Heart left ventricle (tissue), 16 donors: Measurements from ENCODE around the gene SLK. TPM values are rescaled to one million over a fixed set of nuclear protein-coding genes. Genes with fewer than 3 reads are reported as not detected.

ENCODE experiments used
- ATAC-seq, 4 donors: fragments of 200-7000 bp; cut with Tn5 transposase; one replicate each; pipeline ENCODE4 v1.9.1; 2020 to 2022; ENCODE audit warnings: moderate library complexity in 4 of 4, mild to moderate bottlenecking in 3 of 4, moderate number of reproducible peaks in 1 of 4
- DNase-seq, 5 donors: peaks; one replicate each; pipeline ENCODE4 v3.0.0-alpha.2; 2020
- H3K27ac ChIP-seq, 12 donors: fragments of 200-600 bp; sonication (generic) in 4 of 12; one replicate each; pipeline versions ENCODE4 v1.5.0 to v1.8.0; 2016 to 2022; ENCODE audit warnings: mild to moderate bottlenecking in 2 of 12
- H3K27me3 ChIP-seq, 9 donors: fragments of 200-600 bp; sonication (generic) in 2 of 9; one replicate each; pipeline versions ENCODE4 v1.5.1 to v1.8.0; 2016 to 2022; ENCODE audit warnings: mild to moderate bottlenecking in 3 of 9
- H3K36me3 ChIP-seq, 9 donors: fragments of 200-600 bp; sonication (generic) in 2 of 9; one replicate each; pipeline versions ENCODE4 v1.5.0 to v1.8.0; 2018 to 2022; ENCODE audit warnings: mild to moderate bottlenecking in 2 of 9
- H3K4me1 ChIP-seq, 12 donors: fragments of 200-600 bp; sonication (generic) in 4 of 12; one replicate each; pipeline versions ENCODE4 v1.5.0 to v1.8.0; 2016 to 2022; ENCODE audit warnings: mild to moderate bottlenecking in 3 of 12
- H3K4me3 ChIP-seq, 12 donors: fragments of 200-600 bp; sonication (generic) in 4 of 12; one replicate each; pipeline versions ENCODE4 v1.5.0 to v1.8.0; 2017 to 2022; ENCODE audit warnings: mild to moderate bottlenecking in 9 of 12, moderate library complexity in 4 of 12
- H3K9me3 ChIP-seq, 12 donors: fragments of 200-600 bp; sonication (generic) in 4 of 12; one replicate each; pipeline versions ENCODE4 v1.5.0 to v1.8.0; 2016 to 2022; ENCODE audit warnings: mild to moderate bottlenecking in 1 of 12
- CTCF ChIP-seq, 12 donors: fragments of 200-600 bp; sonication (generic) in 4 of 12; IDR thresholded peaks; one replicate each; pipeline versions ENCODE4 v1.5.0 to v1.8.0; 2018 to 2022; ENCODE audit warnings: antibody characterized with exemption in 12 of 12, mild to moderate bottlenecking in 5 of 12
- POLR2A ChIP-seq, 2 donors: fragments of 450-650 bp; IDR thresholded peaks; one replicate each; pipeline ENCODE4 v1.6.1; 2017; ENCODE audit warnings: antibody characterized with exemption in 2 of 2, mild to moderate bottlenecking in 2 of 2, moderate library complexity in 2 of 2
- WGBS, 4 donors: extraction: QIAGEN DNeasy Blood & Tissue Kit in 2 of 4; methylation state at CpG; one replicate each; pipeline versions ENCODE4 v1.1.5 to v1.1.7; 2013 to 2018; 5-methylcytosine and 5-hydroxymethylcytosine counted together
- intact Hi-C, 10 donors: fragments of 100-400 bp; cut with DNase I; formaldehyde crosslinking; loops; one replicate each; pipeline versions ENCODE4 v1.11.1 to v1.14.2; 2022
- long read RNA-seq, 3 donors: library from polyadenylated mRNA; unstranded; transcript quantifications; one replicate each; pipeline ENCODE4 v2.0.0, GENCODE V29; 2020 to 2021
- polyA plus RNA-seq, 2 donors: library from polyadenylated mRNA; stranded (reverse); fragments of 200-250 nt; gene quantifications; one replicate each; pipeline ENCODE4 v1.2.3, GENCODE V29; 2013
- total RNA-seq, 9 donors: library from RNA; depleted of rRNA in 2 of 9; stranded (reverse); fragments of >200 nt in 2 of 9; fragmentation: NEBNext Ultra II Directional in 3 of 9; extraction: Animal tissue kit (Norgen Biotek cat#: 25700) in 3 of 9; gene quantifications; one replicate each; pipeline versions ENCODE4 v1.1.0 to v1.2.4, GENCODE V29; 2016 to 2023
- donor health status: ischemic (EF 13 %, LVEDD 7.1; RV severe dilation, severe dysfunction).
- donor health status: healthy with polysubstance abuse.
- donor health status: DM: no; HTN: yes; CAD: no.
- donor health status: DM: no; HTN: no; CAD: no.
- donor health status: ischemic (EF 25% LVEDD 6.9; RV normal size, moderate dysfunction).
- donor health status: ischemic (EF 25% LVEDD 5.7; RV mildly dilated, moderate dysfunction).
- donor health status: healthy.
- donor health status: DM: yes; HTN: yes; CAD: no.
- donor health status: ischemic (EF 35%, LVEDD 5.7; RV mildly dilated, moderate dysfunction).
- donor health status: nonischemic (EF 11% LVEDD 7.7; RV severe dilation, severe dysfunction).
- donor health status: DM: yes; HTN: yes; CAD: no.
- donor health status: PGD.
- donor health status: ischemic (EF 29% LVEDD 5.4; RV normal size, mild dysfunction).
- donor health status: nonischemic (EF 23%, LVEDD 6.1; RV moderate dilation, normal function).

Gene SLK
- 10 to 100 TPM; 33.0 to 57.8 (median 47.9) TPM for total RNA-seq
- polyA plus RNA-seq = 10 to 100 TPM; 10.0 to 34.0 TPM
- long read RNA-seq, donor 1, full-length matches to known transcripts = 17 of 132 reads
- long read RNA-seq, donor 1, partial matches to known transcripts = 112 of 132 reads
- long read RNA-seq, donor 1, other reads (novel, unspliced or antisense) = 3 of 132 reads
- long read RNA-seq, donor 2, partial matches to known transcripts = 12 of 14 reads
- long read RNA-seq, donor 2, other reads (novel, unspliced or antisense) = 2 of 14 reads
- long read RNA-seq, donor 3, full-length matches to known transcripts = 15 of 169 reads
- long read RNA-seq, donor 3, partial matches to known transcripts = 146 of 169 reads
- long read RNA-seq, donor 3, other reads (novel, unspliced or antisense) = 8 of 169 reads

GRCh38 chr10:103966671-103967447 is at the start of gene SLK:
SLK (plus strand) TSS chr10:103967140; CDS start chr10:103967746, 606 bp downstream.
- Histone ChIP-seq H3K4me3 (peak within 1 kb of the TSS; percentile 83 to 99 (median 92)), H3K4me1 (peaks cover 0 to 43% (median 33%) of the 10 kb centered on the region in 12 donors), H3K27me3 (no peaks in the 10 kb centered on the region), H3K27ac (peak within 1 kb of the TSS; percentile 94 to 99 (median 96)), H3K9me3 (no peaks in the 10 kb centered on the region), H3K36me3 (no peaks in the 10 kb centered on the region)
- no peak for TF ChIP-seq CTCF (IDR thresholded peaks at IDR 0.05)
- TF ChIP-seq POLR2A (IDR thresholded peaks at IDR 0.05) = peak; percentile 65 to 94
- 0 to 2% (median 0%) methylated on average over 10 to 92 of the region's 92 CpGs for WGBS, 4 donors
- peak; percentile 87 to 93 (median 89) for DNase-seq
- intact Hi-C loops = loop anchor here in 9 of 10 donors (1.0 to 10.0 kb wide), 13 partner anchors 45 to 158 kb away; partner anchors contain the start of genes STN1 (in 6 of the 9) and SFR1 (in 4 of the 9)
- ATAC-seq = peak; percentile 81 to 98 (median 96)

- H3K4me1 ChIP-seq = peaks cover 0 to 50% (median 29%) of the 10 kb centered on the region in 12 donors
- WGBS, 4 donors = 2 to 4% (median 3%) methylated on average over 22 to 29 of the region's 29 CpGs
- no peaks in the 10 kb centered on the region for H3K27me3 ChIP-seq
- intact Hi-C loops = loop anchor here in 7 of 10 donors (1.0 to 10.0 kb wide), 10 partner anchors 9 to 207 kb away; partner anchors contain the start of genes SLK (in 6 of the 7) and SFR1 (in 3 of the 7)
- H3K9me3 ChIP-seq = peaks cover 0 to 6% (median 0%) of the 10 kb centered on the region in 12 donors
- ATAC-seq (peak; percentile 16 to 49 (median 44)), DNase-seq (peak; percentile 52 to 79 (median 64))
- peaks cover 0 to 4% (median 0%) of the 10 kb centered on the region in 9 donors for H3K36me3 ChIP-seq
- peak overlapping the region; percentile 87 to 100 (median 96) for H3K27ac ChIP-seq
- peak overlapping the region; percentile 27 to 97 (median 74) for H3K4me3 ChIP-seq
- TF ChIP-seq CTCF (IDR thresholded peaks at IDR 0.05) = no peak
- TF ChIP-seq POLR2A (IDR thresholded peaks at IDR 0.05) = no peak
These were observed 49.5 kb upstream of the SLK start for GRCh38 chr10:103917302-103918052.

GRCh38 chr10:103918053-103918846 is 48.7 kb upstream of the SLK start, which contains the start of gene STN1:
STN1 (minus strand) TSS chr10:103918184; CDS start chr10:103917594, 590 bp downstream.
- DNase-seq (peak; percentile 98 to 99 (median 99)), ATAC-seq (peak; percentile 98)
- no peaks in the 10 kb centered on the region for H3K27me3 ChIP-seq
- H3K36me3 ChIP-seq = no peaks in the 10 kb centered on the region
- intact Hi-C loops = loop anchor here in 7 of 10 donors (1.0 to 10.0 kb wide), 10 partner anchors 10 to 207 kb away; partner anchors contain the start of genes SLK (in 6 of the 7) and SFR1 (in 3 of the 7)
- 0 to 1% (median 1%) methylated on average over 34 to 53 of the region's 53 CpGs for WGBS, 4 donors
- TF ChIP-seq POLR2A (IDR thresholded peaks at IDR 0.05) (peak; percentile 85 to 97), CTCF (IDR thresholded peaks at IDR 0.05) (peak in 4 of 12 donors; percentile 11 to 19 (median 14))
- peak within 1 kb of the TSS; percentile 90 to 100 (median 96) for H3K27ac ChIP-seq
- peaks cover 0 to 6% (median 0%) of the 10 kb centered on the region in 12 donors for H3K9me3 ChIP-seq
- H3K4me3 ChIP-seq = peak within 1 kb of the TSS; percentile 27 to 97 (median 74)
- H3K4me1 ChIP-seq = peaks cover 0 to 44% (median 29%) of the 10 kb centered on the region in 12 donors
